GM19239 (cell line): ENCODE measurements around the gene MRPS18B.
"Not testable (repeated sequence)": the region's sequence is repeated elsewhere in the genome, so short reads cannot be mapped to it uniquely, and the experiment has no call there.

Experiments used
- DNase-seq: peaks from one replicate; pipeline ENCODE4 v3.0.0; 2011; ENCODE audit warnings: low spot score; ENCODE audit not compliant: insufficient read length
- FAIRE-seq: peaks from 2 replicates; lab custom pipeline; 2011; peaks lifted over from hg19 to GRCh38; lab: Jason Lieb, UNC

MRPS18B gene

DNA sequence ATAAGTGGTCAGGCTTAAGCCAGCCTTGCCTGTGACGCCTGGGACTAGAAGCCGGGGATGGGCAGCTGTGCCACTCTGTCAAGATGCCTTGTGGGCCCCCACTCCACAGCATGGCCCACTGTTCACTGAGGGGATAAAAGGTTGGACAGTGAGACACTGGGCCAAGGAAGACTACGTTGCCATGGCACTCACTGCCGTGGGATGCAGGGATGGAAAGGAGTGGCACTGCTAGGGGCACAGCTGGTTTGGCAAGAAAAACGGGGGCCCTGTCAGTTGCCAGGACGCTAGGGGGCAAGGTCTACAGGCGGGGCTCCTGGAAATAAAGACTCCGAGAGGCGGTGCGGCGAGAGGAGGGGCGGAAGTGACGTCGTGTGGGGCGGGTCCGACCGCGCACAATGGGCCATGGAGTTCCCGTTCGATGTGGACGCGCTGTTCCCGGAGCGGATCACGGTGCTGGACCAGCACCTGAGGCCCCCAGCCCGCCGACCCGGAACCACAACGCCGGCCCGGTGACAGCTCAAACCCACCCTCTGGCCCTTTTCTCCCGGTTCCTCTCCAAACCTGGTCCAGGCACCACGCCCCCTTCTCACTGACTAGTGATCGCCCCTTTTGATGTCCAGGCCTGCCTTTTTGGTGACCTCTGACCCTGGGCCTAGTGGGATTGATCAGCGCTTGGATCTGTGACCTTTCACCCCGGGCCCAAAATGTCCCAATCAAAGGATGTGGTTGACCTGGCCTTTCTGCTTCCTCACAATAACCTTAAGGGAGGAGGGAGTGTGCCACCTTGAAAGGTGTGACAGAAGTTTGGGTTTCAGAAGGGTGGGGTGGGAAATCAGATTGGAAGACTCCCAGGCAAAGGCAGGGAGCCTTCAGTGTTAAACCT, 9.1 kb downstream of the MRPS18B start, which contains the start of gene ATAT1:
Gene ATAT1 (plus strand): TSS at position 391 of the 883 bp plus-strand sequence.
- DNase-seq (peak; percentile 82), FAIRE-seq (peak; percentile 91)

DNA sequence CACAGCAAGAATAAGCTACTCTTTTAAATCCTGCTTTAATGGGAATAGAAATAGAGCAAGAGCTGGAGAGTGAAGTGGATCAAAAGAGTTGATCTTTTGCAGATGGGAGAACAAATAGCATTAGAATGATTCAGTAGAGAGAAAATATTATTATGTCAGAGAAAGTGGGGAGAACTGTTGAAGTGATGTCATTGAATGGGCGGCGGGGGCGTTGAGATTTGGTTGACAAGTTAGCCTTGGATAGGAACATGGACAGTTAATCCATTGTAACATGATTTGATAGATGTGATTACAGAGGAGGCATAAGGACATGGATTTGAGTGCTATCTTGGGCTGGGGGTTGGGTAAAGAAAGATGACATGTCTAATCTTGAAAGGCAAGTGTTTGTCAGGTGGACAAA, 18.2 kb downstream of the MRPS18B start:
- no peak for FAIRE-seq
- DNase-seq: no peak

- DNase-seq (no peak), FAIRE-seq (no peak)
Observed at GRCh38 chr6:30640481-30640880, 22.8 kb downstream of the MRPS18B start.

DNA sequence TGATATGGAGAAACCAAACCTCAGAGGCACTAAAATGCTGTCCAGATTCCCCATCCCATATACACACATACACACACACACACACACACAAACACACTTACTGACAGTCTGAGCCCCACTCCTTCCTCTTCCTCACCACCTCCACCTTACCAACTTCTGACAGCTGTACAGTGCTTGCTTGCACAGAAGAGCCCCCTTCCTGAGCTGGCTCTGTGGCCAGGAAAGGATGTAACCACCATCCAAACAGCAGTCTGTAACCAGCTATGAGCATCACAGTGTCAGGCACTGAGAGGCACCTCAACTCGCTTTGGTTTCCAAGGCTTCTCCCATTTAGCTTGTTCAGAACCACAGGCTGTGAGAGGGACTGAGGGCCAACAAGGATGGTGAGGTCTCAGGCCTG, 23.4 kb downstream of the MRPS18B start:
- FAIRE-seq: no peak

GRCh38 chr6:30643656-30644055, 26.0 kb downstream of the MRPS18B start:
- DNase-seq: no peak
- FAIRE-seq: no peak

More for the DNA sequence above, 23.4 kb downstream of the MRPS18B start:
- no peak for DNase-seq

GRCh38 chr6:30644769-30645168, 27.1 kb downstream of the MRPS18B start:
- no peak for FAIRE-seq
- no peak for DNase-seq

- DNase-seq (no peak), FAIRE-seq (no peak)
Observed at GRCh38 chr6:30645989-30646388, 28.3 kb downstream of the MRPS18B start.

DNA sequence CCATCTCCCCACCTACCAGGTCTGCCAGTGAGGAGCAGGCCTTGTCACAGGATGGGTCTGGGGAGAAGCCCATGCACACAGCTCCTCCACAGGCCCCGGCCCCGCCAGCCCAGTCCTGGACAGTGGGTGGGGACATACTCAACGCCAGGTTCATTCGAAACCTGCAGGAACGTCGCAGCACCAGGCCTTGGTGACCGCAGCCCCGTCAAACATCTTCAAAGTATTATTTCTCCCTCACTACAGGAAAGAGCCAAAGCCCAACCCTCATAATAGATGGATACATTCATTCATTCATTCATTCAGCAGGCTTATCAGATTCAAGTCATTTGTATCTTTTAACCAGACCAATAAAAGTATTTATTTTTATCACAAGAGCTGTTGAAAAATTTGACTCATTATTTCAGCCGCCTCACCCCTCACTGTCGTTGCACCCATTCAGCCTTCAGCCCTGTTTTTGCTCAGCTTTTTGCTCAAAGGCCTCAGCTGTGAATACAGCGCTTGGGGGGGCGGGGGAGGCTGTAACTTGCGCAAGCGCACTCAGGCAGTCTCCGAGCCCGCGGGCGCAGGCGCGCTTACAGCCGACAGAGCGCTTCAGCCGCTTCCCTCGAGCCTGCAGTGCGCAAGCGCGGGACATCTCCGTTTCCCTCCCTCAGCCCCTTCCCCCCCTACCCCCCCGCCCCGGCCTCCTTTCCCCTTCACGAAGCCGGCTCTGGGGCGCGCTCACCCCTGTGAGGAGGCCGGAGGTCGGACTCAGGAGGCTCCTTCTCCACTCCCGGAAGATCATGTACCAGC, 29.0 kb downstream of the MRPS18B start, which contains the start of gene C6orf136:
Gene C6orf136 (plus strand): TSS at position 684 of the 792 bp plus-strand sequence. CDS start 99 bp downstream, at position 783.
- FAIRE-seq (peak; percentile 88), DNase-seq (peak; percentile 92)

DNA sequence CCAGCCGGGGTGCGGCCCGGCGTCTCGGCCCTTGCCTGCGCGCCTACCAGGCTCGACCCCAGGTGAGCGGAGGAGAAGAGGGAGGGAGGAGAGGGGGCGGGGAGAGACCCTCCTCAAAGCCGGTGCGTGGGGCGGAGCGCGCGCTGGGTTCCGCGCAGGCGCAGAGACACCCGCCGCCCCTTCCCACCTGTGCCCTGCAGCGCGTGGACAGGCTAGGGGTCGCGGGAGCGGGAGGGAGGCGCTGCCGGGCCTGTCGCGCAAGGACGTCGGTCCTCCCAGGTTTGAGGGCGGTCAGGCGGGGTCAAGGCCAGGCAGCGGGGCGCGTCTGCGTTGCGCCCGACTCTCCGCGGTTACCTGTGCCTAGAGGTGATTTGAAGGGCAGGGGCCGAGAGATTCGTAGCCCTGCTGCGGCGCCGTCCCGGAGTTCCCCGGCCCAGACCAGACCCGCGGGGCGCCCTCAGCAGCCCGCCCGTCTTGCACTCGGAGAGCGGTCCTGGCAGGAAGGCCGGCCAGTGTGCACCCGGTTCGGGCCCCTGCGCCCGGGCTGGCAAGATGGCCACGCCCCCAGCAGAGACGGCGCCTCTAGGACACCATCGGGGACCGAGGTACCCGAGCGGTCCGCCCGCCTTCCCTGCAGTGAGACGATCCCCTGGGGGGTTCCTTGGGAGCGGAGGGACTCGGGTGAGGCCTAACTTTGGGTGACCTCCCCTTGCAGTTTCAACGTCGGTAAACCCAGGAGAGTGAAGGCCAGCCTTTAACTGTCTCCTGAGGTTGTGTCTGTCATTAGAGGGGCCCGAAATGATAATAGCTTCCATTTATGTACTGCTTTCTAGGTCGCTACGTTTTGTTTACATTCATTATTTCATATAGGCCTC, 29.8 kb downstream of the MRPS18B start:
- peak; percentile 21 for FAIRE-seq

GRCh38 chr6:30651143-30651542, 33.5 kb downstream of the MRPS18B start:
- DNase-seq (no peak), FAIRE-seq (no peak)

More for the DNA sequence above, 29.8 kb downstream of the MRPS18B start:
- peak; percentile 75 for DNase-seq

GRCh38 chr6:30654798-30655742, 37.4 kb downstream of the MRPS18B start:
- no peak for FAIRE-seq
- DNase-seq: no peak

GRCh38 chr6:30655743-30656094, 38.1 kb downstream of the MRPS18B start:
- FAIRE-seq (no peak), DNase-seq (no peak)

- FAIRE-seq: no peak
Observed at GRCh38 chr6:30656513-30656912, 38.9 kb downstream of the MRPS18B start.

GRCh38 chr6:30657454-30657853, 39.8 kb downstream of the MRPS18B start:
- FAIRE-seq (no peak), DNase-seq (no peak)

More at GRCh38 chr6:30656513-30656912, 38.9 kb downstream of the MRPS18B start:
- no peak for DNase-seq

DNA sequence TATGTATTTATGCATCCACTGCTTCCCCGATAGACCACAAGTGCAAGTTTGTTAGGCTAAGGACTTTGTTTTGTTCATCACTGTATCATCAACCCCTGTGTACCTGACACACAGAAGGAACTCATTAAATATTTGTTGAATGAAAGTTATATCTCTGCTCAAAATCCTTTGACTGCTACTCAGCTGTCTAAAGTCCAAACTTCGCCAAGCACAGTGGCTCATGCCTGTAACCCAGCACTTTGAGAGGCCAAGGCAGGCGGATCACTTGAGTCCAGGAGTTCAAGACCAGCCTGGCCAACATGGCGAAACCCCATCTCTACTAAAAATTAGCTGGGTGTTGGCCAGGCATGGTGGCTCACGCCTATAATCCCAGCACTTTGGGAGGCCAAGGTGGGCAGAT, 40.3 kb downstream of the MRPS18B start:
- not testable (repeated sequence) for FAIRE-seq

GRCh38 chr6:30664994-30665767, 47.5 kb downstream of the MRPS18B start:
- DNase-seq: no peak
- FAIRE-seq: no peak

More for the DNA sequence above, 40.3 kb downstream of the MRPS18B start:
- DNase-seq: not testable (repeated sequence)

GRCh38 chr6:30666300-30666699, 48.7 kb downstream of the MRPS18B start:
- not testable (repeated sequence) for FAIRE-seq

More at GRCh38 chr6:30666300-30666699, 48.7 kb downstream of the MRPS18B start:
- DNase-seq: not testable (repeated sequence)
